ENCODE results near the gene HSD17B13. TPM values are rescaled to one million over a fixed set of nuclear protein-coding genes. Genes with fewer than 3 reads are reported as not detected.
A peak's percentile ranks its signal among the peaks of the same experiment; 100 is the strongest.
"Not testable (repeated sequence)": the region's sequence is repeated elsewhere in the genome, so short reads cannot be mapped to it uniquely, and the experiment has no call there.

Gene HSD17B13
- total and polyA plus RNA-seq, 2 experiments from 2014 or later: 0.18 TPM; not detected in 1

GRCh38 chr4:87330761-87331160, 8.1 kb upstream of the HSD17B13 start:
- Histone ChIP-seq H3K27ac (no peak overlapping the region), H3K4me1 (ENCODE audit: low read depth) (peaks cover 5% of the 10 kb centered on the region), H3K27me3 (no peaks in the 10 kb centered on the region), H3K9me3 (ENCODE audit: low read depth) (no peaks in the 10 kb centered on the region), H3K4me3 (no peak overlapping the region), H3K36me3 (no peaks in the 10 kb centered on the region)
- TF ChIP-seq CTCF (IDR thresholded peaks at IDR 0.05; ENCODE audit: low read depth, low read length): no peak
- DNase-seq (ENCODE audit: low read depth in 1 of 2, low spot score in 1 of 2): no peak

GRCh38 chr4:87327136-87327535, 4.5 kb upstream of the HSD17B13 start:
- no peak for TF ChIP-seq CTCF (IDR thresholded peaks at IDR 0.05; ENCODE audit: low read depth, low read length)
- Histone ChIP-seq H3K4me1 (ENCODE audit: low read depth) (peaks cover 5% of the 10 kb centered on the region), H3K4me3 (no peak overlapping the region), H3K9me3 (ENCODE audit: low read depth) (no peaks in the 10 kb centered on the region), H3K36me3 (no peaks in the 10 kb centered on the region), H3K27ac (no peak overlapping the region), H3K27me3 (no peaks in the 10 kb centered on the region)
- no peak for DNase-seq (ENCODE audit: low read depth in 1 of 2, low spot score in 1 of 2)

- TF ChIP-seq CTCF (IDR thresholded peaks at IDR 0.05; ENCODE audit: low read depth, low read length): no peak
- no peak overlapping the region for H3K4me3 ChIP-seq
These were observed 3.8 kb upstream of the HSD17B13 start for GRCh38 chr4:87326460-87326859.

GRCh38 chr4:87321888-87322287, 794 bp downstream of the HSD17B13 start:
- Histone ChIP-seq H3K27me3 (no peaks in the 10 kb centered on the region), H3K36me3 (no peaks in the 10 kb centered on the region), H3K9me3 (ENCODE audit: low read depth) (no peaks in the 10 kb centered on the region), H3K27ac (no peak overlapping the region), H3K4me1 (ENCODE audit: low read depth) (peaks cover 3% of the 10 kb centered on the region), H3K4me3 (no peak overlapping the region)
- TF ChIP-seq CTCF (IDR thresholded peaks at IDR 0.05; ENCODE audit: low read depth, low read length): no peak
- no peak for DNase-seq (ENCODE audit: low read depth in 1 of 2, low spot score in 1 of 2)

More at GRCh38 chr4:87326460-87326859, 3.8 kb upstream of the HSD17B13 start:
- Histone ChIP-seq H3K27ac (no peak overlapping the region), H3K27me3 (no peaks in the 10 kb centered on the region), H3K36me3 (no peaks in the 10 kb centered on the region), H3K4me1 (ENCODE audit: low read depth) (peaks cover 5% of the 10 kb centered on the region), H3K9me3 (ENCODE audit: low read depth) (no peaks in the 10 kb centered on the region)
- DNase-seq (ENCODE audit: low read depth in 1 of 2, low spot score in 1 of 2): no peak

- TF ChIP-seq CTCF (IDR thresholded peaks at IDR 0.05; ENCODE audit: low read depth, low read length): no peak
- no peaks in the 10 kb centered on the region for H3K4me1 ChIP-seq (ENCODE audit: low read depth)
- H3K27ac ChIP-seq: no peak overlapping the region
- H3K27me3 ChIP-seq: no peaks in the 10 kb centered on the region
- no peaks in the 10 kb centered on the region for H3K9me3 ChIP-seq (ENCODE audit: low read depth)
- no peaks in the 10 kb centered on the region for H3K36me3 ChIP-seq
- no peak overlapping the region for H3K4me3 ChIP-seq
- peak in 1 of 2 donors; percentile 34 for DNase-seq (ENCODE audit: low read depth in 1 of 2, low spot score in 1 of 2)
These were observed 5.2 kb downstream of the HSD17B13 start for GRCh38 chr4:87317527-87317926.

- H3K4me3 ChIP-seq: no peak overlapping the region
- H3K9me3 ChIP-seq (ENCODE audit: low read depth): no peaks in the 10 kb centered on the region
- no peaks in the 10 kb centered on the region for H3K36me3 ChIP-seq
- no peaks in the 10 kb centered on the region for H3K27me3 ChIP-seq
- TF ChIP-seq CTCF (IDR thresholded peaks at IDR 0.05; ENCODE audit: low read depth, low read length): no peak
- H3K27ac ChIP-seq: no peak overlapping the region
- H3K4me1 ChIP-seq (ENCODE audit: low read depth): no peaks in the 10 kb centered on the region
- DNase-seq (ENCODE audit: low read depth in 1 of 2, low spot score in 1 of 2): no peak
These were observed 5.7 kb downstream of the HSD17B13 start for GRCh38 chr4:87316961-87317360.

GRCh38 chr4:87315000-87315399, 7.7 kb downstream of the HSD17B13 start:
- DNase-seq (ENCODE audit: low read depth in 1 of 2, low spot score in 1 of 2); H3K9me3 ChIP-seq (ENCODE audit: low read depth); H3K36me3 ChIP-seq; H3K4me3 ChIP-seq; H3K27ac ChIP-seq; H3K4me1 ChIP-seq (ENCODE audit: low read depth); H3K27me3 ChIP-seq: not testable (repeated sequence)
